HG02870 (cell line): Measurements from ENCODE around the gene PSMC1.

ENCODE experiments used
- ATAC-seq: cut with Tn5 transposase; IDR thresholded peaks from one replicate; pipeline ENCODE4 v1.9.1; 2021; ENCODE audit warnings: mild to moderate bottlenecking, moderate library complexity; ENCODE audit not compliant: unreplicated experiment

PSMC1 gene

GRCh38 chr14:90275820-90276219 lies 19.5 kb downstream of the PSMC1 start:
- ATAC-seq, result no peak

GRCh38 chr14:90276646-90277367 lies 20.5 kb downstream of the PSMC1 start:
- ATAC-seq, result peak; percentile 51

- no peak for ATAC-seq
Measured at GRCh38 chr14:90277581-90278198, 21.3 kb downstream of the PSMC1 start.

GRCh38 chr14:90278199-90279175 lies 22.1 kb downstream of the PSMC1 start:
- ATAC-seq, result no peak

- ATAC-seq, result no peak
Measured at GRCh38 chr14:90280096-90280495, 23.7 kb downstream of the PSMC1 start.

- ATAC-seq, result no peak
Measured at GRCh38 chr14:90281261-90281660, 24.9 kb downstream of the PSMC1 start.

GRCh38 chr14:90281756-90282155 lies 25.4 kb downstream of the PSMC1 start:
- ATAC-seq, result no peak

- no peak for ATAC-seq
Measured at GRCh38 chr14:90287791-90288190, 31.4 kb downstream of the PSMC1 start.

- ATAC-seq, result no peak
Measured at GRCh38 chr14:90288651-90289355, 32.5 kb downstream of the PSMC1 start.

GRCh38 chr14:90290337-90291011 lies 34.1 kb downstream of the PSMC1 start:
- ATAC-seq, result no peak

- ATAC-seq, result no peak
Measured at GRCh38 chr14:90291699-90292098, 35.3 kb downstream of the PSMC1 start.

- ATAC-seq, result no peak
Measured at GRCh38 chr14:90293766-90294730, 37.7 kb downstream of the PSMC1 start.

GRCh38 chr14:90294872-90295271 lies 38.5 kb downstream of the PSMC1 start:
- ATAC-seq, result no peak

- ATAC-seq, result no peak
Measured at GRCh38 chr14:90295870-90296516, 39.6 kb downstream of the PSMC1 start.

- no peak for ATAC-seq
Measured at GRCh38 chr14:90296641-90297040, 40.3 kb downstream of the PSMC1 start.

GRCh38 chr14:90297876-90298629 lies 41.7 kb downstream of the PSMC1 start:
- no peak for ATAC-seq

GRCh38 chr14:90299408-90299807 lies 43.1 kb downstream of the PSMC1 start:
- ATAC-seq, result no peak

- no peak for ATAC-seq
Measured at GRCh38 chr14:90300611-90301047, 44.3 kb downstream of the PSMC1 start.
